HUES48 (cell line): Measurements from ENCODE around the gene OLIG1.

ENCODE experiments used
- H3K27ac ChIP-seq: one replicate; pipeline ENCODE4 v1.7.0; 2013; ENCODE audit warnings: low read depth, low read length, inconsistent platforms
- H3K27me3 ChIP-seq: 2 replicates; pipeline ENCODE4 v1.6.1; 2013; ENCODE audit warnings: mild to moderate bottlenecking, low read length; ENCODE audit not compliant: control insufficient read depth, insufficient read depth
- H3K36me3 ChIP-seq: 2 replicates; pipeline ENCODE4 v1.6.1; 2013; ENCODE audit warnings: low read length; ENCODE audit not compliant: control insufficient read depth, insufficient read depth
- H3K4me1 ChIP-seq: 2 replicates; pipeline ENCODE4 v1.6.1; 2013; ENCODE audit warnings: mild to moderate bottlenecking, low read length; ENCODE audit not compliant: control insufficient read depth, insufficient read depth
- H3K4me3 ChIP-seq: 2 replicates; pipeline ENCODE4 v1.5.1; 2013; ENCODE audit warnings: mild to moderate bottlenecking, low read depth, low read length
- H3K9ac ChIP-seq: 2 replicates; pipeline ENCODE4 v1.6.1; 2013; ENCODE audit warnings: mild to moderate bottlenecking, low read depth, low read length, moderate library complexity
- H3K9me3 ChIP-seq: 2 replicates; pipeline ENCODE4 v1.6.1; 2013; ENCODE audit warnings: low read length; ENCODE audit not compliant: control insufficient read depth, insufficient read depth

The OLIG1 gene

DNA sequence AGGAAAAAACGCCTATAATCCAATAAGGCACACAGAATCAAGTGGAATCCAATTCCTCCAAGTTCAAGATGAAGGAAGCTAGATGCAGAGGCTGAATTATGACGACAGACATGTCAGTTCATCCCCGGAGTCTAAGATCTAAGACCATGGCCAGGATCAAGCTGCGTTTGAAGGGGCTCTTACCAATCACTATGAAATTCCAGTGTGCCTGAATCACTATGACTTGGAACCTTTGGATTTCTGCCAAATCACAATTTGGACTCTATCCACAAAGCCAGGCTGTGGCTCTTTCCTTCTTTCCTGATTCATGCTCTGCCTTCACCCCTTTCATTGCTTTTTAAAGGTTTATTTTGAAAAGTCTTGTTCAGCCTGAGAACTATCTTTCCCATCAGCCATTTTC is 27.1 kb upstream of the OLIG1 start:
- H3K9me3 ChIP-seq, result no peaks in the 10 kb centered on the region
- H3K27ac ChIP-seq, result no peak overlapping the region
- no peaks in the 10 kb centered on the region for H3K36me3 ChIP-seq
- H3K4me3 ChIP-seq, result no peak overlapping the region
- H3K4me1 ChIP-seq, result no peaks in the 10 kb centered on the region; the same call in 1 of the 2 replicates
- no peak overlapping the region for H3K9ac ChIP-seq
- peaks cover 56% of the 10 kb centered on the region for H3K27me3 ChIP-seq

DNA sequence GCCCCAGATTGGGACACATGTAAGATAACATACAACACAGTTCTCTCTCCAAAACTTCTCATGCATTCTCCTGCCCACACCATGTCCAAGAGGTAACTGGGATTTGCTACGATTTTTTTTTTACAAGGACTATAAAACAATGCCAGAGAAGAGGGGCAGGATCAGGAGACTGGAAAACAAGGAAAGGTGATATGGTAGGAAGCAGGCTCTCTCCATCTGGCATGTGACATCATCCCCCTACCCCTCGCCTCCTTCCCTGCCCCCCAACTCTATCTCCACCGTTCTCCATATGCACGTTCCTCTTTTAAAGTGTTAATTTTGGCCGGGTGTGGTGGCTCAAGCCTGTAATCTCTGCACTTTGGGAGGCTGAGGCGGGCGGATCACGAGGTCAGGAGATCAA is 23.5 kb upstream of the OLIG1 start:
- Histone ChIP-seq H3K27me3 (peaks cover 54% of the 10 kb centered on the region), H3K4me1 (no peaks in the 10 kb centered on the region; the same call in 1 of the 2 replicates), H3K27ac (no peak overlapping the region), H3K4me3 (no peak overlapping the region), H3K36me3 (no peaks in the 10 kb centered on the region), H3K9ac (no peak overlapping the region), H3K9me3 (no peaks in the 10 kb centered on the region)

DNA sequence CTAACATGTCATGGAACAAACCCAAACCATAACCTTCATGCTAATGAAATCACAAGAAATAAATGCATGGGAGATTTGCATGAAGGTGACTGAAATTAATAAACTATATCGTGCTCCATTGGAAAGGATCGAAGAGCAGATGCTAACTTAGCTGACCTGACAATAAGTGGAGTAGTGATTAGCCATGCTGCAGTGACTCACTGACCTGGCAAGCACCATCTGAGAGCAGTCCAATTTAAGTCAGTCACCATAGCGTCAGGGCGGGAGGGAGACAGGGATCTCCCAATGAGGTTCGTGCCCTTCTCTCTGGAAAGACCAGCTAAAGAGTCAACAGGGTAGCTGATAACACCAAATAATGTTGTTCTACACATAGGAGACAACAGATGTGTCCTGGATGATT is 22.7 kb upstream of the OLIG1 start:
- H3K4me3 ChIP-seq, result no peak overlapping the region
- no peak overlapping the region for H3K9ac ChIP-seq
- peaks cover 48% of the 10 kb centered on the region for H3K27me3 ChIP-seq
- H3K36me3 ChIP-seq, result no peaks in the 10 kb centered on the region
- no peak overlapping the region for H3K27ac ChIP-seq
- H3K9me3 ChIP-seq, result no peaks in the 10 kb centered on the region
- no peaks in the 10 kb centered on the region; the same call in 1 of the 2 replicates for H3K4me1 ChIP-seq

DNA sequence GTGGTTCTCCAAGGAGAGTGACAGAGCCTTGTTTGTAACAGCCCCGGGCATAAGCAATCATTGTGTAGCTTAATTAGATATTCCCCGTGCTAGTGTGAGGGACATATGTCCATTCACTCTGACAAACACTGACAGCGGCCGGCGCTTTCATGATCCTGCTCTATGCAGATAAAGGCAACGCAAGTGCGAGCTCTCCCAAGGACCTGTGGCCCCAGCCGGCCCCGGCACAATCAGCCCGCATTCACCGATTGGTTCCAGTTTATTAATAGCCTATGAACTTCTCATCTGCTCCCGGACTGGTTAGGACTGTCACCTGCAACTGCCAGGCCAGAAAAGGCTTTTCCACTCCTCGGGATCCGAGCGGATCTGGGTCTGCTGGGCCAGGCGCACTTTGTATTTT is 18.0 kb upstream of the OLIG1 start:
- no peaks in the 10 kb centered on the region for H3K36me3 ChIP-seq
- H3K27ac ChIP-seq, result no peak overlapping the region
- no peaks in the 10 kb centered on the region for H3K9me3 ChIP-seq
- H3K9ac ChIP-seq, result no peak overlapping the region
- H3K4me1 ChIP-seq, result no peaks in the 10 kb centered on the region
- no peak overlapping the region for H3K4me3 ChIP-seq
- peaks cover 21% of the 10 kb centered on the region for H3K27me3 ChIP-seq

DNA sequence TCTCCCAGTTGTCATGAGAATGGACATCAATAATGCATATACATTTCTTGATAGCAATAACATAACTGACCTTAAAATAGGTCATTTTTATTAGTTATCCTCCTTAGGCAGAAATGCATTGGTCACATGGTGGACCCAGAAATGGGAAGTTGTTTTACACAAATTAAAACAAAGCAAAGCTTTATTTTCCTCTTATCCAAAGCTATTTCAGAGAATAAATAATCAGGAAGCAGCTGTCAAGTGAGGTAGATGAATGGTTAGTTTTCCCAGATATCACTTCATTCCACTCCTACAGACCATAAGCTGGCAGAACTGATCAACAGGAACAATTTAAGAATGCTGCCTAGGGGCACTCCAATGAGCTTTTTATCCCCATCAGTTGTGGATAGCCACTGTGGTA is 16.0 kb upstream of the OLIG1 start:
- H3K4me1 ChIP-seq, result no peaks in the 10 kb centered on the region
- H3K9ac ChIP-seq, result no peak overlapping the region
- peaks cover 14% of the 10 kb centered on the region for H3K27me3 ChIP-seq
- H3K27ac ChIP-seq, result no peak overlapping the region
- no peaks in the 10 kb centered on the region for H3K36me3 ChIP-seq
- no peaks in the 10 kb centered on the region for H3K9me3 ChIP-seq
- no peak overlapping the region for H3K4me3 ChIP-seq

DNA sequence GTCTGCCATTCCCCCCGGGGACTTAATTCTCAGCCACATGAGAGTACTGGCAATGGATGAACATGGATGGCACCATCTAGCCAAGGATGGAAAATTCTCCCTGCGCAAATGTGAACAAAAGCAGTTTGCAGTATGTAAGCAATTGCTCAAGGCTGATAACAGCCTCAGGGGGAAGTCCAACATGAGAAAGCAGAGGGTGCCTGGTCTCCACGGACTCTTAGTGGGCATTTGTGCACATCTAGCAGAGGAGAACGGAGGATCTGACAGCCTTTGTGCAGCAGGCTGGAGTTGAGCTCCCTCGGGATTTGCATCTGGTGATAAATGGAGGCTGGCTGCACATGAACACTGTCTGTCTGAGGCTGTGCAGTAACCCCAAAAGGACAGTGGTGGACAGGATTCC is 13.9 kb upstream of the OLIG1 start:
- Histone ChIP-seq H3K36me3 (no peaks in the 10 kb centered on the region), H3K4me3 (no peak overlapping the region), H3K27ac (no peak overlapping the region), H3K9ac (no peak overlapping the region), H3K9me3 (no peaks in the 10 kb centered on the region), H3K4me1 (no peaks in the 10 kb centered on the region), H3K27me3 (peaks cover 34% of the 10 kb centered on the region)

DNA sequence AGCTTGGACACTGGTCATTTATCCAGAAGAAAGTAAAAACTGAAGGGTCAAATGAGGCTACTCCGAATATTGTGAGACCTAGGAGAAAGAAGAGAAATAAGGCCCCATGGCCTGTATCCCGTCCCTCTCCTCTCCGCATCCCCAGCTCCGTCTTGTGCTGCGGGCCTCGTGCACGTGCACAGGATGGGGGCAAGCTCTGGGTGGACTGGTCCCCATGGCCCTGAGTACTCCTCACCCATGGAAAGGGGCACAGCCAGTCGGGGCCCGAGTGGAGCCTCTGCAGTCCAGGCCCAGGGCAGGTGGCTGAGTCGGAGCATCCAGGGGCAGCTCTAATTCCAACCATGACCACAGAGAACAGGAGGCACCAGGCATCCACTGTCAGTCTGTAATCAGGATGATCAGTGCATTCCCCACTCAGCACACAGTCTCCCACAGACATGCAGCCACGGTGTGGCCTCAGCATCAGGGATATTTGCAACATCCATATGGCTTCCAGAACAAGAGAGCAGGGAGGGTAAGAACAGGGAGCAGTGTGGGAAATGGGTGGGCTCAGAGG is 12.5 kb upstream of the OLIG1 start:
- no peak overlapping the region for H3K27ac ChIP-seq
- H3K4me1 ChIP-seq, result no peaks in the 10 kb centered on the region
- H3K4me3 ChIP-seq, result no peak overlapping the region
- H3K9me3 ChIP-seq, result no peaks in the 10 kb centered on the region
- H3K27me3 ChIP-seq, result peaks cover 40% of the 10 kb centered on the region
- no peaks in the 10 kb centered on the region for H3K36me3 ChIP-seq
- H3K9ac ChIP-seq, result no peak overlapping the region

DNA sequence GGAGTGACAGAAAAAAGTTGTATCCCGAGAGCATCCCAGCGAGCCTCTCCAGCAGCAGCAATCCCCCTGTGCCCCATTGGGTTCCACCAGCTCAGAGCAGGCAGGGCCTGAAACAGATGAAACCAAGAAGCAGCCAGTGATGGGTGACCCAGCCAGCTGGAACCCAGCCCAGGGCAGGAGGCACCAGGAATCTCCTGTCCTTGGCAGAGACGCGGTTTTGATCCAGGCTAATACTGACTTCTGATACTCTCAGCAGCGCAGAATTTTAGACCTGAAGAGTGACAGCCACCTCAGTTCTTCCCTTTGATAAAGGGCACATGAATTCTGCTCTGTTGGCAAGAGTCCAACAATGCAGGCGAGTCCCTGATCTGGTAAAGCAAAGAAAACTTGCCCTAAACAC is 11.4 kb upstream of the OLIG1 start:
- no peak overlapping the region for H3K9ac ChIP-seq
- no peaks in the 10 kb centered on the region for H3K9me3 ChIP-seq
- H3K27ac ChIP-seq, result no peak overlapping the region
- peaks cover 49% of the 10 kb centered on the region for H3K27me3 ChIP-seq
- H3K4me3 ChIP-seq, result no peak overlapping the region
- H3K4me1 ChIP-seq, result no peaks in the 10 kb centered on the region
- H3K36me3 ChIP-seq, result no peaks in the 10 kb centered on the region

DNA sequence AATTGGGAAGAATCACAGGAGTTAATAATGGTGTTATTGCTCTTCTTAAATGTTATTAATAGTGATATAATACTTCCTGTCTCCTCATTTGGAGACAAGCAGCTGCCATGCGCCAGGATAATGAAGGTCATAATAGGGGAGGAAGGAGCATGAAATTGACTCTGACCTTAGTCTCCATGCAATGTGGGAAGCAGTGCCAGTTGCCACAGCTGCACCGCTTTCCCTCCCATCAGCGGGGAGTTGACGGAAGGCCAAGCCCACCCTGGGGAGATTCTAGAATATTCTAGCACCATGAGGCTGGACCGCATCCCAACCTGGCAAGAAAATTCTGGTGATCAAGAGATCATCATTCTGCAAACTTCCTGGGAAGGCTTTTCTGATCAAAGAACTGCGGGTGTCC is 11.0 kb upstream of the OLIG1 start:
- Histone ChIP-seq H3K9me3 (no peaks in the 10 kb centered on the region), H3K27ac (no peak overlapping the region), H3K27me3 (peaks cover 53% of the 10 kb centered on the region)

DNA sequence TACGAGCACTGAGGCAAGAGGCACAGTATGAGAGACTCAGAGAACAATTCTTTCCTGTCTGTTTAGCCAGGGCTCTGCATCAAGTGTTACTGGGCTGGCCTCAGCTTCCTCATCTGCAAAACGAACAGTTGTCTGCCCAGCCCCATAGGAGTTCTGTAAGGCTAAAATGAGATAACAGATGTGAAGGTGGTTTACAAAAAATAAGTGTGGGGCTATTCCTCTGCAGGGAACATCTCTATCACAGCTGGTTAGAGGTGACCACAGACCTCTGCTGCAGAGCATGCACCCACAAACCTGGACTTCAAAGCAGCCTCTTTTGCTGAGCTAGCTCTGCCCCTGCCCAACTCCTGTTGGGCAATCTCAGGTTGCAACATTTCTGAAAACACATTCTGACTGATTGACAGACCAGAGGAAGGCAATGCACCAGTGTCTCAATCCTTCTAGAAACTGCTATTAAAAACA is 10.5 kb upstream of the OLIG1 start:
- no peaks in the 10 kb centered on the region for H3K36me3 ChIP-seq
- no peak overlapping the region for H3K4me3 ChIP-seq
- no peak overlapping the region for H3K27ac ChIP-seq
- H3K27me3 ChIP-seq, result peaks cover 58% of the 10 kb centered on the region
- no peaks in the 10 kb centered on the region for H3K9me3 ChIP-seq
- H3K9ac ChIP-seq, result no peak overlapping the region
- H3K4me1 ChIP-seq, result peaks cover 5% of the 10 kb centered on the region

More for the DNA sequence above, 11.0 kb upstream of the OLIG1 start:
- 0 out of 2 replicates have a peak, but pooled peaks cover under 1% of the 10 kb centered on the region for H3K4me1 ChIP-seq
- H3K9ac ChIP-seq, result no peak overlapping the region
- no peaks in the 10 kb centered on the region for H3K36me3 ChIP-seq
- no peak overlapping the region for H3K4me3 ChIP-seq

DNA sequence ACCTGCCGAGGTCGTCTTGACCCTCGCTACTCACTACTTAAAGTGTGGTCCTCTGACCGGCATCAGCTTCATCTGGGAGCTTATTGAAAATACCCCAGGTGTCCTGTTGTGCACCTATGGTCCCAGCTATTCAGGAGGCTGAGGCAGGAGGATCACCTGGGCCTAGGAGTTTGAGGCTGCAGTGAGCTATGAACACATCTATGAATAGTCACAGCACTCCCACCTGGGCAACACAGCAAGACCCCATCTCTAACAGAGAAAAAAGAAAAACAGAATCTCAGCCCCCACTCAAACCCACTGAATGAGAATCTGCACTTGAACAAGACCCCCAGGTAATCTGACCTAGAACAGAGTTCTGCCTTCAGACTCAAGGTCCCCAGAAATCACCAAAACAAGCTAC is 8.7 kb upstream of the OLIG1 start:
- H3K27ac ChIP-seq, result no peak overlapping the region
- no peaks in the 10 kb centered on the region for H3K9me3 ChIP-seq
- H3K36me3 ChIP-seq, result no peaks in the 10 kb centered on the region
- peaks cover 73% of the 10 kb centered on the region for H3K27me3 ChIP-seq
- peaks cover 12% of the 10 kb centered on the region for H3K4me1 ChIP-seq
- no peak overlapping the region for H3K9ac ChIP-seq
- H3K4me3 ChIP-seq, result no peak overlapping the region
